H1 (cell line): ENCODE results near the gene ABCG1. TPM values are rescaled to one million over a fixed set of nuclear protein-coding genes. Genes with fewer than 3 reads are reported as not detected.

Experiments
- CTCF ChIA-PET: fragments of 300-600 bp; sonication (Branson Sonifier 250); formaldehyde crosslinking; loops from one replicate; lab custom pipeline; 2021; ENCODE audit not compliant: partially characterized antibody; lab: Charles Lee
- POLR2A ChIA-PET: fragments of 300-600 bp; sonication (Branson Sonifier 250); formaldehyde crosslinking; loops from one replicate; lab custom pipeline; 2021; ENCODE audit warnings: inconsistent platforms; ENCODE audit not compliant: partially characterized antibody; lab: Charles Lee
- DNase-seq, 2 experiments: peaks; one replicate each; pipeline versions ENCODE4 v3.0.0 to v3.0.0-alpha.2; 2010 to 2022; ENCODE audit warnings: low spot score in 2 of 2, low read depth in 1 of 2, mixed read lengths in 1 of 2
- FAIRE-seq: peaks from 2 replicates; lab custom pipeline; 2011; peaks lifted over from hg19 to GRCh38; lab: Jason Lieb, UNC
- H2AFZ ChIP-seq: 2 replicates; pipeline ENCODE4 v1.8.1; 2012; ENCODE audit warnings: low read length, inconsistent platforms
- H2AK5ac ChIP-seq: 2 replicates; pipeline ENCODE4 v1.6.1; 2013; ENCODE audit warnings: low read depth, low read length
- H2BK120ac ChIP-seq: replicated peaks from 2 replicates; pipeline ENCODE3; 2013; ENCODE audit warnings: low read depth, low read length, inconsistent platforms
- H2BK12ac ChIP-seq: 2 replicates; pipeline ENCODE4 v1.6.1; 2013; ENCODE audit warnings: low read depth, low read length
- H2BK15ac ChIP-seq: 2 replicates; pipeline ENCODE4 v1.6.1; 2013; ENCODE audit warnings: low read length
- H2BK20ac ChIP-seq: 2 replicates; pipeline ENCODE4 v1.6.1; 2013; ENCODE audit warnings: low read length
- H2BK5ac ChIP-seq: 2 replicates; pipeline ENCODE4 v1.6.1; 2013; ENCODE audit warnings: low read depth, low read length
- H3K14ac ChIP-seq: 2 replicates; pipeline ENCODE4 v1.6.1; 2013; ENCODE audit warnings: inconsistent platforms; ENCODE audit not compliant: insufficient read length
- H3K18ac ChIP-seq: 2 replicates; pipeline ENCODE4 v1.6.1; 2013; ENCODE audit warnings: low read length; ENCODE audit errors: extremely low read depth
- H3K23ac ChIP-seq: 2 replicates; pipeline ENCODE4 v1.6.1; 2013; ENCODE audit warnings: inconsistent platforms; ENCODE audit not compliant: insufficient read length
- H3K23me2 ChIP-seq: 2 replicates; pipeline ENCODE4 v1.6.1; 2013; ENCODE audit warnings: low read depth, low read length
- H3K27ac ChIP-seq: 2 replicates; pipeline ENCODE4 v1.6.1; 2011; ENCODE audit warnings: low read depth, low read length, inconsistent platforms
- H3K27me3 ChIP-seq, 4 experiments: replicated peaks in 1 of 4; 1 replicate in 1 of 4; 2 replicates in 3 of 4; pipeline versions ENCODE4 v1.6.1 to v1.8.1; 2011 to 2013; ENCODE audit warnings: low read length in 3 of 4, mild to moderate bottlenecking in 3 of 4, inconsistent platforms in 2 of 4, mixed read lengths in 2 of 4, moderate library complexity in 1 of 4; ENCODE audit not compliant: control insufficient read depth in 3 of 4, insufficient read depth in 3 of 4; ENCODE audit errors: extremely low read depth in 1 of 4
- H3K36me3 ChIP-seq, 4 experiments: 2 replicates each; pipeline versions ENCODE4 v1.6.1 to v1.8.1; 2011 to 2013; ENCODE audit warnings: mild to moderate bottlenecking in 4 of 4, low read length in 3 of 4, moderate library complexity in 2 of 4, control low read depth in 1 of 4, inconsistent platforms in 1 of 4; ENCODE audit not compliant: insufficient read depth in 4 of 4, control insufficient read depth in 2 of 4
- H3K4ac ChIP-seq: replicated peaks from 2 replicates; pipeline ENCODE3; 2013; ENCODE audit warnings: low read length, low read depth, mixed read lengths, inconsistent platforms; ENCODE audit not compliant: insufficient read length
- H3K4me1 ChIP-seq, 4 experiments: replicated peaks in 1 of 4; 1 replicate in 1 of 4; 2 replicates in 3 of 4; pipeline versions ENCODE4 v1.6.1 to v1.8.1; 2011 to 2013; ENCODE audit warnings: low read length in 3 of 4, inconsistent platforms in 2 of 4, mixed read lengths in 1 of 4; ENCODE audit not compliant: insufficient read depth in 4 of 4, control insufficient read depth in 3 of 4
- H3K4me2 ChIP-seq, 2 experiments: 2 replicates each; pipeline versions ENCODE4 v1.6.1 to v1.8.1; 2011 to 2013; ENCODE audit warnings: low read depth in 2 of 2, low read length in 2 of 2, control low read depth in 1 of 2, inconsistent platforms in 1 of 2, mild to moderate bottlenecking in 1 of 2; ENCODE audit not compliant: insufficient read depth in 1 of 2
- H3K4me3 ChIP-seq, 4 experiments: fragments of 200-600, 300-600 bp in 1 of 4; sonication (generic), shearing (Covaris generic), sonication (Bioruptor Twin) in 1 of 4; 2 replicates each; pipeline versions ENCODE4 v1.5.1 to v1.8.1; 2011 to 2016; ENCODE audit warnings: low read length in 4 of 4, low read depth in 3 of 4, control low read depth in 2 of 4, inconsistent platforms in 2 of 4, mild to moderate bottlenecking in 2 of 4, mixed read lengths in 1 of 4, moderate library complexity in 1 of 4; ENCODE audit not compliant: insufficient read depth in 2 of 4; ENCODE audit errors: extremely low read depth in 1 of 4
- H3K56ac ChIP-seq: replicated peaks from 2 replicates; pipeline ENCODE3; 2013; ENCODE audit warnings: low read depth, mild to moderate bottlenecking, mixed read lengths, low read length, inconsistent platforms; ENCODE audit not compliant: insufficient read length
- H3K79me1 ChIP-seq: 2 replicates; pipeline ENCODE4 v1.6.1; 2013; ENCODE audit warnings: low read depth, low read length, control low read depth
- H3K79me2 ChIP-seq, 2 experiments: 2 replicates each; pipeline versions ENCODE4 v1.6.1 to v1.8.1; 2012 to 2013; ENCODE audit warnings: low read length in 2 of 2, mild to moderate bottlenecking in 2 of 2, inconsistent platforms in 1 of 2; ENCODE audit not compliant: insufficient read depth in 2 of 2, control insufficient read depth in 1 of 2
- H3K9ac ChIP-seq, 4 experiments: replicated peaks in 1 of 4; 1 replicate in 1 of 4; 2 replicates in 3 of 4; pipeline versions ENCODE4 v1.6.1 to v1.8.1; 2011 to 2013; ENCODE audit warnings: low read depth in 3 of 4, low read length in 3 of 4, control low read depth in 2 of 4, mild to moderate bottlenecking in 2 of 4, moderate library complexity in 2 of 4, inconsistent platforms in 1 of 4; ENCODE audit errors: extremely low read depth in 1 of 4
- H3K9me3 ChIP-seq, 2 experiments: 2 replicates each; pipeline versions ENCODE4 v1.6.1 to v1.8.1; 2012 to 2013; ENCODE audit warnings: mild to moderate bottlenecking in 2 of 2, moderate library complexity in 2 of 2, control low read depth in 1 of 2, inconsistent platforms in 1 of 2, low read depth in 1 of 2, low read length in 1 of 2, mixed read lengths in 1 of 2; ENCODE audit not compliant: insufficient read depth in 2 of 2
- H4K20me1 ChIP-seq, 2 experiments: replicated peaks in 1 of 2; 2 replicates each; pipeline versions ENCODE3 to v1.8.1; 2011 to 2013; ENCODE audit warnings: inconsistent platforms in 2 of 2, low read length in 2 of 2, mild to moderate bottlenecking in 1 of 2; ENCODE audit not compliant: insufficient read depth in 2 of 2, control insufficient read depth in 1 of 2
- H4K5ac ChIP-seq: 2 replicates; pipeline ENCODE4 v1.6.1; 2013; ENCODE audit warnings: low read length, low read depth, mixed read lengths, inconsistent platforms; ENCODE audit not compliant: insufficient read length
- H4K8ac ChIP-seq: 2 replicates; pipeline ENCODE4 v1.8.0; 2013; ENCODE audit warnings: mild to moderate bottlenecking, moderate library complexity, low read length, inconsistent platforms; ENCODE audit not compliant: insufficient read depth; ENCODE audit errors: extremely low read depth
- H4K91ac ChIP-seq: replicated peaks from 2 replicates; pipeline ENCODE3; 2013; ENCODE audit warnings: low read length, mixed read lengths, inconsistent platforms; ENCODE audit not compliant: insufficient read length
- BRCA1 ChIP-seq: IDR thresholded peaks from 2 replicates; pipeline ENCODE4 v1.6.1; 2012; ENCODE audit warnings: low read depth, low read length, improper control_type of control experiment
- CBX8 ChIP-seq: fragments of 300-800, 300-1000 bp; sonication (generic); IDR thresholded peaks from 2 replicates; pipeline ENCODE4 v1.7.1; 2016; ENCODE audit warnings: low read depth, low read length, borderline replicate concordance
- CTBP2 ChIP-seq: IDR thresholded peaks from 2 replicates; pipeline ENCODE4 v1.7.0; 2011; ENCODE audit warnings: borderline replicate concordance, mild to moderate bottlenecking, moderate library complexity, mixed read lengths, low read length; ENCODE audit not compliant: insufficient read depth, insufficient read length
- EZH2 ChIP-seq: fragments of 200-600 bp; sonication (generic); IDR thresholded peaks from 2 replicates; pipeline ENCODE4 v1.7.1; 2012; ENCODE audit warnings: low read depth, mild to moderate bottlenecking, moderate library complexity, low read length, inconsistent platforms; ENCODE audit not compliant: severe bottlenecking
- FOSL1 ChIP-seq: IDR thresholded peaks from 2 replicates; pipeline ENCODE4 v1.6.1; 2011; ENCODE audit warnings: mild to moderate bottlenecking, low read depth, low read length, moderate library complexity; ENCODE audit not compliant: insufficient read depth
- JUN ChIP-seq: IDR thresholded peaks from 2 replicates; pipeline ENCODE4 v1.6.1; 2011; ENCODE audit warnings: low read depth, mild to moderate bottlenecking, improper control_type of control experiment, low read length
- NRF1 ChIP-seq: IDR thresholded peaks from 2 replicates; pipeline ENCODE4 v1.6.1; 2011; ENCODE audit warnings: mild to moderate bottlenecking, low read depth, low read length, improper control_type of control experiment
- RFX5 ChIP-seq: IDR thresholded peaks from 2 replicates; pipeline ENCODE4 v1.6.1; 2011; ENCODE audit warnings: low read depth, low read length, improper control_type of control experiment, borderline replicate concordance
- SP2 ChIP-seq: IDR thresholded peaks from 2 replicates; pipeline ENCODE4 v1.6.1; 2012; ENCODE audit warnings: mild to moderate bottlenecking, low read length, inconsistent platforms
- USF2 ChIP-seq: IDR thresholded peaks from 2 replicates; pipeline ENCODE4 v1.6.1; 2011; ENCODE audit warnings: low read length, improper control_type of control experiment
- YY1 ChIP-seq: IDR thresholded peaks from 2 replicates; pipeline ENCODE4 v1.6.1; 2011; ENCODE audit warnings: low read depth, mild to moderate bottlenecking, low read length
- WGBS, 2 experiments: shearing (Covaris generic) in 1 of 2; methylation state at CpG; one replicate each; pipeline versions ENCODE4 v1.1.6 to v1.1.7; 2013 to 2015; ENCODE audit warnings: low lambda C conversion rate in 2 of 2, mixed read lengths in 2 of 2, inconsistent platforms in 1 of 2, low coverage in 1 of 2, missing lambda C conversion rate in 1 of 2; ENCODE audit not compliant: insufficient replicate concordance in 2 of 2, insufficient coverage in 1 of 2, insufficient read length in 1 of 2; ENCODE audit errors: extremely low coverage in 1 of 2, missing lambda C conversion rate in 1 of 2; 5-methylcytosine and 5-hydroxymethylcytosine counted together
- polyA plus RNA-seq, 7 experiments: library from polyadenylated mRNA; depleted of rRNA in 3 of 7; stranded (reverse) in 5 of 7; unstranded in 2 of 7; fragments of >200 nt in 5 of 7; fragments of 200-250 nt in 2 of 7; gene quantifications; 1 replicate in 5 of 7; 2 replicates in 1 of 7; 4 replicates in 1 of 7; pipeline versions ENCODE4 v1.2.1 to v1.2.3, GENCODE V29; 2011 to 2013; ENCODE audit warnings: missing spikeins in 2 of 7, mixed read lengths in 2 of 7
- total RNA-seq: library from RNA; stranded (reverse); fragmentation: NEBNext Ultra II Directional; extraction: Animal tissue kit (Norgen Biotek cat#: 25700); gene quantifications from 2 replicates; pipeline ENCODE4 v1.2.1, GENCODE V29; 2021

Gene ABCG1
- total and polyA plus RNA-seq, 2 of the 8 experiments (the other 6 are each of a cell fraction or from before 2014, with no cell fraction given): 2.1 to 4.0 TPM

GRCh38 chr21:42272109-42272962 is 53.4 kb downstream of the ABCG1 start:
- no peak overlapping the region for H3K9ac ChIP-seq
- H3K56ac ChIP-seq: no peak overlapping the region
- no peaks in the 10 kb centered on the region for H3K4me1 ChIP-seq
- H3K27ac ChIP-seq: no peak overlapping the region
- H2AK5ac ChIP-seq: no peak overlapping the region
- FAIRE-seq: no peak
- H3K14ac ChIP-seq: no peak overlapping the region
- 86% methylated on average over 15 of the region's 15 CpGs; no CpG with 5 or more reads in 1 of the 2 experiments for WGBS, 2 experiments
- CTCF ChIA-PET: interaction anchor here (0.7 to 5.1 kb wide), 6 partner anchors 13 to 127 kb away, joined by 3 to 50 read pairs (median 4); partner anchors contain the start of gene ABCG1
- no peaks in the 10 kb centered on the region for H3K9me3 ChIP-seq
- H2BK120ac ChIP-seq: no peak overlapping the region
- no peak overlapping the region for H2BK20ac ChIP-seq
- no peak overlapping the region for H3K18ac ChIP-seq
- H3K23me2 ChIP-seq: peaks cover 2% of the 10 kb centered on the region; the same call in 1 of the 2 replicates
- no peak overlapping the region for H2BK12ac ChIP-seq
- H3K79me1 ChIP-seq: no peaks in the 10 kb centered on the region
- no peak overlapping the region for H3K23ac ChIP-seq
- H4K5ac ChIP-seq: no peak overlapping the region
- no peak overlapping the region for H4K91ac ChIP-seq
- H4K20me1 ChIP-seq: no peaks in the 10 kb centered on the region
- no peak overlapping the region for H2BK5ac ChIP-seq
- no peak overlapping the region for H2AFZ ChIP-seq
- H3K27me3 ChIP-seq: no peaks in the 10 kb centered on the region
- H2BK15ac ChIP-seq: no peak overlapping the region
- no peaks in the 10 kb centered on the region for H3K79me2 ChIP-seq
- no peak for TF ChIP-seq SP2
- TF ChIP-seq USF2: no peak
- no peak for TF ChIP-seq EZH2
- TF ChIP-seq NRF1: no peak
- no peak for TF ChIP-seq JUN
- TF ChIP-seq YY1: no peak
- TF ChIP-seq FOSL1: no peak
- TF ChIP-seq CTBP2: no peak
- no peak for TF ChIP-seq BRCA1
- no peak for TF ChIP-seq CBX8
- no peak for TF ChIP-seq RFX5
- H4K8ac ChIP-seq: no peak overlapping the region
- H3K36me3 ChIP-seq: no peaks in the 10 kb centered on the region
- no peak overlapping the region for H3K4ac ChIP-seq
- no peak overlapping the region for H3K4me2 ChIP-seq
- H3K4me3 ChIP-seq: no peak overlapping the region
- POLR2A ChIA-PET: no interaction called here
- no peak for DNase-seq
